HG03139 (cell line): ENCODE data around the gene FOXJ3.

ENCODE experiments used
- ATAC-seq: cut with Tn5 transposase; IDR thresholded peaks from one replicate; pipeline ENCODE4 v1.9.1; 2021; ENCODE audit not compliant: unreplicated experiment

Gene FOXJ3

DNA sequence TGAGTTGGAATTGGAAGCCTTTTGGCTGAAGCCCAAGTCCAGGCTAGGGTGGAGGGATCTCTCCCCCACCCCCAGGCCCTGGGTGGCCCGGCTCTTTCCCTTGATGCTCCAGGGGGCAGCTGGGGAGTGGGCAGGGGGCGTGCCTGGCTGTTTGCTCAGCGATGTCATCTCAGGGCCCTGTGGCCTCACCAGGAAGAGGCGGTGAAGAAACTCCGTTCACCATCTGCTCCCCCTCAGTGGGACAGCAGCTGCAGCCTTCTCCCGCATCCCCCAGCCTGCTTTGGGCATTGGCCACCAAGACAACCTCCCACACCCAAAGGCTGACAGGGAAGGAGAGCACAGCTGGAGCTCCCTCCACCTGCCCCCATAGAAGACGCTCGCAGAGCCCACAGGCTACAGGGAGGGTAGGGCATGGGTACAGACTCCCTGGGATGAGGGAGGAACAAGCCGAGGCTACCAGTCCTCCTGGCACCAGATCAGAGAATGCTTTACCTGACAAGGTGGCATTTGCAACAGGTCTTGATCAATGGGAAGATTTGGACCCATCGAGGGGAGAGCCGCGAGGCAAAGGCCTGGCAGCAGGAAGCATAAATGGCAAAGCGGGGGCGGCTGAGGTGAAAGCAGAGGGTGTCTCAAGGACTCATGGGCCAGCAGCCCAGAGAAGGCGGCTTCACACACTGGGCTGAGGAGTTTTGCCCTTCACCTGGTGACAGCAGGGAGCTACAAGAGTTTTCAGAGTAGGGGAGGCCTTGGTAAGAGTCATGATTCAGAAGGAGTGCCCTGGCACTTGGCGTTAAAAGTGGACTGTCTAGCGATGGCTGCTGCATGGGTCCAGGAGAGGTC lies 164.0 kb downstream of the FOXJ3 start:
- no peak for ATAC-seq

DNA sequence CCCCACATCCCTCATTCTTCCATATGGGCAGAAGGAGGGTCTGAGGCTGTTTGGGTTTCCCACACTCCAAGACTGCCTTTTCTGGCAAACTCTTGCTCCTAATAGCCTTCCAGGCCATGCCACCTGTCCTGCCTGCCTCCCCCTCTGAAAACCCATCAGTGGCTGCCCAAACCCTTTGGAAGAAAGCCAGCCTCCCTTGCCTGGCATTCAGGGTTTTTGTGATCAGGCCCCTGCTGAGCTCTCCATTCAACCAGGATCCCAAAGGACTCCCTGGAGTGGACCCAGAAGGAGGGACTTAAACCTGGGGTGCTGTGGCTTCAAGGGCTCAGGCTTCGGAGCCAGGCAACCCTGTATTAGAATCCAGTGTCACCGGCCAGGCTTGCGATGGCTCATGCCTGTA lies 166.3 kb downstream of the FOXJ3 start:
- no peak for ATAC-seq

DNA sequence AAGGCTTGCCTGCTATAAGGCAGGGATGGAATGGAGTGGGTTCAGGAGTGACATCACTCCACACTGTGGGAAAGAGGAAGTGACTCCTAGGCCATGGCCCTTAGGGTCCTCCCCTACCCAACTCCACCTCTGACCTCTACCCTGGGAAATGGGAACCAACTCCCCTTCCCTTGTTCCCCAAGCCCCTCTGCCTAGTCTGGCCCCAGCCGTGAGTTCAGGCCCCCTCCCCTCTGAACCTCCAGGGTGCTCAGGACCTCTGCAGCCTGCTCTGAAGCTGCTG lies 166.7 kb downstream of the FOXJ3 start:
- no peak for ATAC-seq

DNA sequence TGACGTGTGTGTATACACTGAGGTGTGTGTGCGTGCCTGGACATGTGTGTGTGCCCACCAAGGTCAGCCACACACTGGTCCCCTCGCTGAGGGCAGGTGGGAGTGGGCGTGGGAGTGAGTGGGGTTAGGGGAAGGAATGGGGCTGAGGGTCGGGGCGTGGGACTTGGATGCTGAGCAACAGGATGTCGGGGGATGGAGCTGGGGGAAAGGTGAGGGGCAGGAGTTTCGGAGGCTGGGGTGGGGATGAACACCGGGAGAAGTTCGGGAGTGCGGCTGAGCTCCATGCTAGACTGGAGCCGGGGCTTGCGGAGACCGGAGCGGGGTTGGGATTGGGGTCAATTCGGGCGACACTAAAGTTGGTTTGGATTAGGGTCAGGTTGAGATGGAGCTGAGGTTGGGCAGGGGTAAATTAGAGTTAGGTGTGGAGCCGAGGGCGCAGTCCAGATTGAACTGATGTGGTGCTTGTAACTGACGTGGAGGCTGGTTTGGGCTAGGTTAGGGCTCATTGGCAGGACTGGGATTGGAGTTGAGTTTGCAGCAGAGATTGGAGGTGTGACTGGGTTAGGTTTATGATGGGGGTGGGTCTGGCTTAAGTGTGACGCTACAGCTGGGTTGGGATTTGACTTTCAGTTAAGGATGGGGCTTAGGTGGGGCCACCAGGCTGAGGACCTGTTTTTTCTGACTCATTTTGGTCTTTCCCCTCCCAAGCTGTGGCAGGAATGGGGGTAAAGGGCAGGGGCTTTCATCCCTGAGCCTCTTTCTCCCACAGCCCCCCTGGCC lies 167.2 kb downstream of the FOXJ3 start:
- no peak for ATAC-seq

DNA sequence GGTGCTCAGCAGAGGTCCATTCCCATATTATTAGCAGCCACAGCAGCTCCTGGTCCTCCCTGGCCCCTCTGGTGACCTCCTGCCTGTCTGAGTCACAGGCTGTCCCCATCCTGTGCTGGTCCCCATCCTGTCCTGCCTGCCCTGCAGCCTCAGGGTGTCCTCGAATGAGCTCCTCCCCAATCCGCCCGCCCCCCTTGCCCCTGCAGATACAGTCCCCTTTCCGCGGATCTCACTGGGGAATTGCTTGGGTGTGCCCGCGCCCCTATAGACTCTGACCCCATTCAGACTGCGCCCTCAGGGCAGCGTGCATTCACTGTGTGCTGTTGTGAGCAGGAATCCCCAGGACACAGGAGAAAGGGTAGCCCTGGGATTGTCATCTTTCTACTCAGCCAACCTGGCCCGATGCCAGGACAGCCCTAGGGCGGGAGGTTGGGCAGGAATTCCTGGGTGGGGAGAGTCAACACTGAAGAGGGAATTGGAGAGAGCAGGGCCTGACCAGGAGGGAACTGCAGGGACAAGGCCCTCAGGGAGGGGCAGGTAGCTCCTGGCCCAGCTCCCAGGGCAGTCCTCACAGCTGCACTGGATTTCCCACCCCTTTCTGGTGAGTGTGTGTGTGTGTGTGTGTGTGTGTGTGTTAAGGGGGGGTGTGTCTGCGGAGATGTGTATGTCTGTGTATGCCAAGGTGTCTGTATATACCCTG lies 169.4 kb downstream of the FOXJ3 start:
- no peak for ATAC-seq

DNA sequence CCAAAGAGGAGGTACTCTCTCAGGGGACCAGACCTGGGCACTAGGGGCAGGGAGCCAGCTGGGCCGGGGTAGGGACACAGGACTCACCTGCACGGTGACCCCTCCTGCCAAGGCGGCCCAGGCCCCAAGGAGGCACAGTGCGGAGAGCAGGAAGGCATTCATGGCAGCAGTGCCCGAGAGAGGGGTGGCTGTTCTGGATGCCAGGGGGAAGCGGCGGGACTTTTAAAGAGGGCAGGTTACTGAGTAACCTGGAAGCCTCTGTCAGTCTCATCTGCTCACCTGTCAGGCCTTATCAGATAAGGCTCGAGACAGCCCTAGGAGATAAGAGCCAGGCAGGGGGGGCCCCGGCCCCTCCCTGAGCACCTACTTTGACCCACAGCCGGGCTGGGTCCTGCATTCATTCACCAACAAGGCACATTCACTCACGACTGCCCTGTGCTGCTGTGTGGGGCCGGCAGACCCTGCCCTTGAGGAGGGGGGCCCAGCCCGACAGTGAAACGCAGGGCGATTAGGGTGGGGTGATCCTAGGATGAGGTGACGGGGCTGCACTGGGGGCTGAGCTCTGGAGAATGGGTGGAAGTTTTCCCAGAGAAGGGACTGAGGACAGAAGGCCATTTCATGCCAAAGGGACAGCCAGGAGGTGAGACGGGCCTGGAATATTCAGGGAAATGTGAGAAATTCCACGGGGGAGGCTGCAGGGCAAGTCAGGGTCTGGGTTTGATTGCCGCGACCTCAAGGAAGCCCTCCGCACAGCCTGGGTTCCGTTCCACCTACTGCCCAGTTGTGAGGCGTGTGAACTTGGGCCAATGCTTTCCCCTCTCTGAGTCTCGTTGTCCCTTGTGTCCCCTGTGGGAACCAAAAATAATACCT lies 170.2 kb downstream of the FOXJ3 start, which contains the start of gene GUCA2A:
TSS of gene GUCA2A (minus strand) at position 195 of the 870 bp plus-strand sequence. CDS start at position 162, 33 bp downstream.
- ATAC-seq, result no peak

DNA sequence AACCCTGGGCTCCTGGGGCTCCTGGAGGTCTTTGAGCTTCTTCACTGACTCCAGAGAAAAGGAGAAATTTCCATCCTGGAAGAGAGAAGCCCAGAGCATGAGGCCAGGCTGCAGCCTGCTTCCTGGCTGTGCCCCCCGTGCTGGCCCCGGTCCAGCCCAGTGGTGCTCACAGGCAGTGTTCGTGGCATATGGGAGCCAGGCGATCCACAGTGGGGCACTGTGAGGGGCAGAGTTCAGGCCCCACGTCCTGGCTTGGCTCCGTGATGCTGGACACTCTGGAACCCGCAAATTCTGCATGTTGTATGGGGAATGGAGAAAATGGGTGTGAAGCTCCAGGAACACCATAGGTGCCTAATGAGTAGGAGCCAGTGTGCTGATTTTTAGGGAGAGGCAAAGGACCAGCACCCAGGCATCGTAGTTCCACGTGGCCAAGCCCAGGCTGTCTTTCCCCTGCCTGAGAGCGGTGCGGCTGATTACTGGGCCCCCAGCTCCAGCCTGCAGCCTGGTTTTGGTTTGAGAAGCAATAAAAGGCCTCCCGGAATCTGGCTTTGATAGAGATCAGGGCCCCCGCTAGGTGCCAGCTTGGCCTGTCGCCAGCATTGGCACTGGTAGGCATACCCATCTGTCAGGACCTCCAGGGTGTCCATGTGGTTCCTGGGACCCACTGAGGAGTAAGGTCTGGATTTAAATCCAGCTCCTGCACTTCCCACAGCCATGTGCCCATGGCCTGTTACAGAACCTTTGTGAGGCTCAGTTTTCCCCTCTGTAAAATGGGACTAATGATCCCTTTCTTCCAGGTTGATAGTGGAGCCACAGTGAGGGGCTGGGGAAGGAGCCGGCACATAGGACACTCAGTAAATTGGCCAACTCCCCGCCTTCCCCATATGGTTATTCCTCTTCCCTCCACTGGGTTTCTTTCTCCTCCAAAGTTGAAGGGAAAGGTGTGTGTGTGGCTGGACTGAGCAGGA lies 171.2 kb downstream of the FOXJ3 start:
- no peak for ATAC-seq

DNA sequence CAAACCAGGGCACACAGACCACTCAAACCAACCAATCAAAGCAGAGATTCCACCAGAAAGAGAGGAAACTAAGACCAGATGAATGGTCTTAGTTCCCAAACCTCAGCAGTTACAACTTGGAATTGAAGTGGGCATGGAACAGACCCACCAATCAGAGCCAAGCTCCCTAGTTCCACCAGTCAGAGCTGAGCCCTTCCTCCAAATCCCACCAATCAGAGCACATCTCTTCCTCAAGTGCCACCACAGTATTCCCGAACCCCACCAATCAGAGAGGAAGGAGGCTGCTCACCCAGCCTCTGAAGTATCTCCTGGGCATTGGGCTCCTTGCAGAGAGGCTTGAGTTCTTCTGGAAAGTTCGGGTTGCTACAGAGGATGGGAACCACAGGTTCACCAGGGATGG lies 171.9 kb downstream of the FOXJ3 start:
- ATAC-seq, result no peak

DNA sequence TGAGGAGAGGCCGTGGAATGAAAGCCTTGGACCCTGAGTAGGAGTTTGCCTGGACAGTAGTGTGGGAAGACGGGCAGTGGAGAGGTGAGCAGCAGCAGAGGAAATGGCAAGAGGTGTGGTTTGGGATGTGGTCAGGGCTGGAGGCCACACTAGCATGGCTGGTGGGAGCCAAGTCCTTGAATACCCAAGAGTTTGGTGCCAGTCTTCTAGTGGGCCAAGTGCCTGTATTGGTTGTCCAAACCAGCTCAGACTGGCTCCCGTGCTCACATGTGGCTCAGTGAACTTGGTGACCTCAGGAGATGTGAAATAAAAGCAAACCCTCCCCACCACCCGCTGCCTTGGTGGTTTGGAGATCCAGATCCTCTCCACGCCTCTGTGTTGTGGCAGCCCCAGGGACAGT lies 172.9 kb downstream of the FOXJ3 start:
- no peak for ATAC-seq

DNA sequence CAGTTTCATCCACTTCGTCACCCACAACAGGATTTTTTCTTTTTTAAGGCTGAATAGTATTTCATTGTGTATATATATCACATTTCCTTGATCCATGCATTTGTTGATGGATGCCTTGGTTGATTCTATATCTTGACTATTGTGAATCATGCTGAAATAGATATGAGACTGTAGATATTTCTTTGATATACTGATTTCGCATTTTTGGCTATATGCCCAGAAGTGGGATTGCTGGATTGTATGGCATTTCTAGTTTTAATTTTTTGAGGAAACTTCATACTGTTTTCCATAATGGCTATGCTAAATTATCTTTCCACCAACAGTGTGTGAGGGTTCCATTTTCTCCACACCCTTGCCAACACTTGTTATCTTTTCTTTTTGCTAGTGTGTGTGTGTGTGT lies 176.8 kb downstream of the FOXJ3 start:
- no peak for ATAC-seq

DNA sequence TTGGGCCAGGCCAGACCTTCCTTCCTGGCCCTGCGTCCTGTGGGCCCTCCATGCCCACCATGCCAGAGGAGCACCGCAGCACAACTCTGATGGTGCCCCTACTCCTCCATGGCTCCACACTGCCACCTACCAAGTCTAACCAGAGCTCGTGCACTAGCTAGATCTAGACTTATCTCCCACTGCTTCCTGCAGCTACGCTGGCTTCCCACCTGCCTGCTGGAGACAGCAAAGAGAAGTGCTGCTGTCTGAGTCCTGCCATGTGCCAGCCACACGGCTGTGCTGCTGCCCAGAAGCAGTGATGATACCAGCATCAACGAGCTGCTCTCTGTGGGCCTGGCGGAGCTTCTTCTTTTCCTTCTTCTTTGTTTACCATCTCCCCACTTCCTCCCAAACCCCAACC lies 177.4 kb downstream of the FOXJ3 start:
- no peak for ATAC-seq

DNA sequence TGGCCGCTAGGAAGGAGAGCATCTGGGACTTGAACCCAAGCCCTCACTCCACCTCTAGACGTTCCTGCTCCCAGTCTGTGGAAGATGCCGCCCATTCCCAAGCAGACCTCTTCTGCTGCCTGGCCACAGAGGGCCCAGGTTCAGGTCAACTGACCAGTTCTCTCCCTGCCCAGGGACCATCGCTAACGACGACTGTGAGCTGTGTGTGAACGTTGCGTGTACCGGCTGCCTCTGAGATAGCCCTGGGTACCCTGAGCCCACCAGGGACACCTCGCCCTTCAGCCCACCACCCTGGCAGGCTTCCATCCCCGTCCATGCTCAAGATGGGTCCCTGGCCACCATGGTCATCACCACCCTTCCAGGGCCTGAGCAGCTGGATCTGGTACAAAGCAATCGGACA lies 179.7 kb downstream of the FOXJ3 start:
- ATAC-seq, result no peak

DNA sequence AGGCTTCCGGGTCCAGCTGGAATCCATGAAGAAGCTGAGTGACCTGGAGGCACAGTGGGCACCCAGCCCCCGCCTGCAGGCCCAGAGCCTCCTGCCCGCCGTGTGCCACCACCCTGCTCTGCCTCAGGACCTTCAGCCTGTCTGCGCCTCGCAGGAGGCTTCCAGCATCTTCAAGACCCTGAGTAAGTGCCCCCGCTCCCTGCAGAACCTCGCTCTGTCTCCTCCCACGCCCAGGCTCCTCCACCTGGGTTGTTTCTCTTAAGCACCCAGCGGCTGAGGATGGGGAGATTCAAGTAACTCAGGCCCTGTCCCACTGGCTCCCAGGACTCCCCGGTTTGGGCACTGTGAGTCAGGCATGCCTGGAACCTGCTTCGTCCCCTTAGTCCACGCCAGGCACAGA lies 180.3 kb downstream of the FOXJ3 start:
- no peak for ATAC-seq

DNA sequence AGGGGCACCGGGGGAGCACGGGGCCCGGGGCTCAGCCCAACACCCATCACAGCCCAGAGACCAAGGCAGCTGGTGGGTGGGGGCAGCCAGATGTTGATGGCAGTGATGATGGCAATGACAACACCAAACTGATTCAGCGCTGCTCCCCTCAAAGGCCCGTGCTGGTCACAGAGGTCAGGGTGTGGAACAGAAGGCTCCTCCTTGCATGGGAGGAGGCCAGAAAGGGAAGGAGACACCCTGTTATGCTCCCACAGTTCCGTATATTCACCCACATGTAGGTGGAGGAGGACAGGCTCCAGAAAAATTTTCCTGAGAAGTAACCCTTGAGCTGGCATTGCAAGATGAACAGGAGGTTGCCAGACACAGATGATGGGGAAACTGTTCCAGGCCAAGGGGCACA lies 181.4 kb downstream of the FOXJ3 start:
- ATAC-seq, result no peak

DNA sequence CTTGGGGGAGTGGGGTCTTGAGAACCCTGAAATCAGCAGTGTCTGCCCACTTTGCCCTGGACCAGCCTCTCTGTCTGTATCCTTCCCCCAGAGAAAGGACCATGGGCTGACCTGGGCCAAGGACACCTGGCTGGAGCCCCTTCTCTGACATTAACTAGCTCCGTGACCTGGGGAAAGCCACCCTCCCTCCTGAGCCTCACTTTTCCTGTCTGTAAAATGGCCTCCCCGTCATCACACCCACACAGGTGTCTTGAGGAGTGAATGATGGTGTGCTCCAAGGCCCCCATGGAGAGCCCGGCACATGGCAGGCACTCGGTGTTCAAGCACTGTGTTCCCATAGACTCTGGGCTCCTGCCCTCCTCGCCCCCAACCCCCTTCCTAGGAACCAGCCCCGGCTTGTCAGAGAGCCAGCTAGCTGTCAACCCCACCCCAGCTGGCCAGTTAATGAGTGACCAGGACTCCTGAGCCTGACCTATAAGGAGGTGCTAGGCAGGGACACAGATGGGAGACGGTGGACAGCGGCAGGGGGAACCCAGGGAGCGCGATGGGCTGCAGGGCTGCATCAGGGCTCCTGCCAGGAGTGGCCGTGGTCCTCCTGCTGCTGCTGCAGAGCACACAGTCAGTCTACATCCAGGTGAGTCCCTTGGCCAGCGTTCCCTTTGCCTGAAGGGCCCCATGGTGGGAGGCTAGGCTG lies 182.0 kb downstream of the FOXJ3 start, which contains the start of gene GUCA2B:
TSS of gene GUCA2B (plus strand) at position 504 of the 694 bp plus-strand sequence. CDS start at position 545, 41 bp downstream.
- no peak for ATAC-seq

DNA sequence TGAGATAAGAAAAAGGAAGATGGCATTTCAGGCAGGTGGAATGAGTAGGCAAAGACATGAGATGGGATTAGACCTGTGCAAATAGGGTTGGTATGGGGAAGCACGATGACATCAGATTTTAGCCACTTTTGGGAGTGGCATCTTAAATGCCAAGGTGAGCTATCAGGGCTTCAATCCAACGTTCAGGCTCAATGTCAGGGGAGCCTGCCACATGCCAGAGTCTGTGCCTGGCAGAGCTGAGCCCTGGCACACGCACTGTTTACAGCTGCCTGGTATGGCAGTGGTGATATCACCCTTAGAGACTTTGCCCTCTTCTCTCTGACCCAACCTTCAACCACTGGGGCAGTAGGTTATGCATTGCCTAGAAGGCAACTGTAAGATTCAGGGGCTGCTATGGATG lies 182.9 kb downstream of the FOXJ3 start:
- ATAC-seq, result no peak

DNA sequence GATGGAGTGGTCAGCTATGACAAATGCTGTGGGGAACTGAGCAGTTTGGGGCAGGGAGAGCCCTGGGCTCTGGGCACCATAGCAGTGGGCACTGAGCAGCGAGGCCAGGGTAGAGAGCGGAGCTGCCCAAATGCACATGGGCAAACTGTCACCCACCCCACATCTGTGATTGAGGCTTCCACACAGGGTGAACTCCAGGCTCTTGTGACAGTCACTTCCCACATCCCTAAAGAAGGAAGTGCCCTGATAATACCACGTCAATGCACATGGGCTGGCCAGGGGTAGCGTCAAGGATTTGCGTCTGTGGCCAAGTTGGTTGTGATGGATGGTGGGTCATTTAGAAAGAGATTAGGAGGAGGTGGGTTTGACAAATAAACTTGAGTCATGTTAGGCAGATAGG lies 184.4 kb downstream of the FOXJ3 start:
- ATAC-seq, result no peak

DNA sequence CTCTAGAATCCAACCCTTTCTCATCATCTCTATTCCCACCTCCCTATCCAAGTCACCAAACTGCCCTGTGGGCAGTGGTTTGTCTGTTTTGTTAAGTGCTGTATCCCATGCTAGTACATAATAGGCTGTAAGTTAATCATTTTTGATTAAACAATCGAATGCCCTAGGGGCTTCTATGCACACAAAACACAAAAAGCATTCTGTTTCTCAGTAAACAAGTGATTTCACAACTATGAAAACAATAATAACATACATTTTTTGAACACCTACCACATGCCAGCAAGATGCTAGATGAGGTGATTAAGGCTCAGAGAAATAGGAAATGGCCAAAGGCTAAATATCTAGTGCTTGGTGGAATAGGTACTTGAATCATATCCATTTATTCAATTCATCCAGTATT lies 186.9 kb downstream of the FOXJ3 start:
- ATAC-seq, result no peak
